Gastrocnemius medialis (tissue), 4 donors: ENCODE results near the gene SERPINE3. TPM values are rescaled to one million over a fixed set of nuclear protein-coding genes. Genes with fewer than 3 reads are reported as not detected.

Source experiments
- ATAC-seq, 2 donors: fragments of 150-250 bp; one replicate each; pipeline ENCODE4 v1.9.1; 2016
- DNase-seq, 2 donors: peaks; one replicate each; pipeline ENCODE4 v3.0.0-alpha.2; 2019
- H3K27ac ChIP-seq, 4 donors: fragments of 200-600 bp; sonication (generic); 1 replicate in 1 of 4; 2 replicates in 3 of 4; pipeline ENCODE4 v1.5.1; 2016 to 2018; ENCODE audit warnings: mild to moderate bottlenecking in 2 of 4, moderate library complexity in 1 of 4
- H3K27me3 ChIP-seq, 3 donors: fragments of 200-600 bp; sonication (generic) in 2 of 3; 1 replicate in 1 of 3; 2 replicates in 2 of 3; pipeline versions ENCODE4 v1.5.1 to v1.6.0; 2016 to 2019; ENCODE audit warnings: mild to moderate bottlenecking in 1 of 3, moderate library complexity in 1 of 3
- H3K36me3 ChIP-seq, 2 donors: fragments of 200-600 bp; sonication (generic) in 1 of 2; one replicate each; pipeline ENCODE4 v1.5.1; 2017 to 2018
- H3K4me1 ChIP-seq, 2 donors: fragments of 200-600 bp; sonication (generic) in 1 of 2; one replicate each; pipeline ENCODE4 v1.5.1; 2016 to 2017; ENCODE audit warnings: mild to moderate bottlenecking in 2 of 2
- H3K4me3 ChIP-seq, 4 donors: fragments of 200-600 bp; sonication (generic) in 3 of 4; 1 replicate in 1 of 4; 2 replicates in 3 of 4; pipeline ENCODE4 v1.5.1; 2016 to 2019; ENCODE audit warnings: mild to moderate bottlenecking in 2 of 4
- H3K9me3 ChIP-seq, 3 donors: fragments of 200-600 bp; sonication (generic) in 2 of 3; 1 replicate in 1 of 3; 2 replicates in 2 of 3; pipeline ENCODE4 v1.5.1; 2016 to 2019
- POLR2A ChIP-seq, 2 donors: fragments of 450-650 bp; IDR thresholded peaks; one replicate each; pipeline ENCODE4 v1.6.1; 2017; ENCODE audit warnings: antibody characterized with exemption in 2 of 2, mild to moderate bottlenecking in 2 of 2, moderate library complexity in 2 of 2
- in situ Hi-C, 4 donors: fragments of 200-750 bp; cut with MboI; loops; one replicate each; pipeline versions ENCODE4 v1.15.0 to v1.8.0; 2017; ENCODE audit warnings: low sequenced_read_pairs in 4 of 4
- intact Hi-C: fragments of 100-400 bp; cut with DNase I; formaldehyde crosslinking; loops from one replicate; pipeline ENCODE4 v1.15.1; 2023; ENCODE audit warnings: low total_unique reads
- total RNA-seq, 4 donors: library from RNA; depleted of rRNA; stranded (reverse); fragments of >200 nt; gene quantifications; one replicate each; pipeline versions ENCODE4 v1.1.0 to v1.2.3, GENCODE V29; 2016
- TF ChIP-seq, protein P1 (sequence below), 5 experiments: fragments of 450-650 bp in 3 of 5; fragments of 200-600 bp in 2 of 5; sonication (generic) in 2 of 5; IDR thresholded peaks in 4 of 5; conservative IDR thresholded peaks in 1 of 5; 1 replicate in 4 of 5; 2 replicates in 1 of 5; pipeline ENCODE4 v1.5.1; 2016 to 2019; ENCODE audit warnings: antibody characterized with exemption in 5 of 5, mild to moderate bottlenecking in 3 of 5, moderate library complexity in 3 of 5

The SERPINE3 gene
- total RNA-seq, 4 donors from 2014 or later = not detected

DNA sequence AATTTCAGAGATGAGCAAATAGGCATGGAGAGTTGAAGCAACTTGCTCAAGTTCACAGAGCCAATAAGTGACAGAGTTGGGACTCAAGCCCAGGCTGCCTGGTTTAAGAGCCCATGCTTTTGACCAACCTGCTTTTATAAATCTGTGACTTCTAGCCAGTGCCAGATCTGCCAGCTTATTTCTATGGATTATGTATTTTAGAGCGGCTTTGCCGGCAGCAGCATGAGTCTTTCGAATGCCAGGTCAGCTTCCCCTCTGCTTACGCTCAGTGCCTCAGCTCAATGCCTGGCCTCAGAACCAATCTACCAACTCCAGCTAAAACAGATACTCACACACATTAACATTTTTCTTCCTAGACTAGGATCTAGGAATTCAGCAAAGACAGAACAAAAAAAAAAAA, 2.3 kb downstream of the SERPINE3 start:
- no peak for ATAC-seq
- intact Hi-C loops (no loop called here), in situ Hi-C loops (no loop called here)
- H3K27me3 ChIP-seq = no peaks in the 10 kb centered on the region
- no peaks in the 10 kb centered on the region for H3K36me3 ChIP-seq
- no peak overlapping the region for H3K27ac ChIP-seq
- TF ChIP-seq, protein P1, sequence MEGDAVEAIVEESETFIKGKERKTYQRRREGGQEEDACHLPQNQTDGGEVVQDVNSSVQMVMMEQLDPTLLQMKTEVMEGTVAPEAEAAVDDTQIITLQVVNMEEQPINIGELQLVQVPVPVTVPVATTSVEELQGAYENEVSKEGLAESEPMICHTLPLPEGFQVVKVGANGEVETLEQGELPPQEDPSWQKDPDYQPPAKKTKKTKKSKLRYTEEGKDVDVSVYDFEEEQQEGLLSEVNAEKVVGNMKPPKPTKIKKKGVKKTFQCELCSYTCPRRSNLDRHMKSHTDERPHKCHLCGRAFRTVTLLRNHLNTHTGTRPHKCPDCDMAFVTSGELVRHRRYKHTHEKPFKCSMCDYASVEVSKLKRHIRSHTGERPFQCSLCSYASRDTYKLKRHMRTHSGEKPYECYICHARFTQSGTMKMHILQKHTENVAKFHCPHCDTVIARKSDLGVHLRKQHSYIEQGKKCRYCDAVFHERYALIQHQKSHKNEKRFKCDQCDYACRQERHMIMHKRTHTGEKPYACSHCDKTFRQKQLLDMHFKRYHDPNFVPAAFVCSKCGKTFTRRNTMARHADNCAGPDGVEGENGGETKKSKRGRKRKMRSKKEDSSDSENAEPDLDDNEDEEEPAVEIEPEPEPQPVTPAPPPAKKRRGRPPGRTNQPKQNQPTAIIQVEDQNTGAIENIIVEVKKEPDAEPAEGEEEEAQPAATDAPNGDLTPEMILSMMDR (IDR thresholded peaks at IDR 0.05 in 4 of 5, conservative IDR thresholded peaks at IDR 0.05 in 1 of 5) = no peak
- TF ChIP-seq POLR2A (IDR thresholded peaks at IDR 0.05) = no peak
- H3K9me3 ChIP-seq = no peaks in the 10 kb centered on the region
- H3K4me1 ChIP-seq = no peaks in the 10 kb centered on the region
- H3K4me3 ChIP-seq = no peak overlapping the region
- DNase-seq = no peak

DNA sequence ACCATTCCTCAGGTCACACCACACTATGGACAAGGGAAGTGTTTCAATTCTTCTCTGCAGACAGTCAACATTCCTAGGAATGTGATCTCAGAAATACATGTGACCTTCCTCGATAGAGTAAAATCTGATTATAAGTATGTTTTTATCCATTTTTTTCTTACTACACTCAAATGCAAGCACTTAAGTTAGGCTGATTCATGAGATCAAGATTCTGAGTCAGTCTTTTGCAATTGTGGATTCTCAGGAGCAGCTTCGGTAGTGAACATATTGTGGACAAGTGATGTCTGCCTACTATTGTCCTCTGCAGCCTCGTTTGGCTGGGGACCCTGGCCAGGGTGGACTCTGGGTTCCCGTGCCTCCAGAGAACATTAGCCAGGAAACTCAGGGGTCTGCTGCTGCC, 3.2 kb downstream of the SERPINE3 start:
- TF ChIP-seq POLR2A (IDR thresholded peaks at IDR 0.05) = no peak
- TF ChIP-seq, protein P1 (IDR thresholded peaks at IDR 0.05 in 4 of 5, conservative IDR thresholded peaks at IDR 0.05 in 1 of 5) = no peak
- no peaks in the 10 kb centered on the region for H3K4me1 ChIP-seq
- H3K27ac ChIP-seq = no peak overlapping the region
- DNase-seq = no peak
- H3K36me3 ChIP-seq = no peaks in the 10 kb centered on the region
- H3K27me3 ChIP-seq = no peaks in the 10 kb centered on the region
- H3K4me3 ChIP-seq = no peak overlapping the region
- no peaks in the 10 kb centered on the region for H3K9me3 ChIP-seq
- no peak for ATAC-seq
- in situ Hi-C loops = no loop called here
- intact Hi-C loops = no loop called here

DNA sequence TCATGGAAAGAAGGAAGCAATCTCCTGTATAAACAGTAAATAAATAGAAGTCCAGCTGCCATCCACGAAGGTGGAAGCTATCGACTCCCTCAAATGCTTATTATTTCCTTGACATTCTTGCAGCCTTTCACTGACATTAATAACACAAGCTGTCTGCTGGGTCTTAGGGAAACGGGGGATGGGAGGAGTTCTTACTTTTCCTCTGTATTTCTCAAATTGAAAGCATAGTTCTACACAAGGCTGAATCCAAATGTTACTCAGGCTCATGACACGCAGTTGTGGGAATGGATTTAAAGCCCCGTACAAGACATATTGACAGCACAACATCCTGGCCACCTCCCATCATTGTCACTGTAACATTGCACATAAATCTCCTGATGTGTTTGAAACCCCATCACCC, 4.0 kb downstream of the SERPINE3 start:
- no peak for TF ChIP-seq POLR2A (IDR thresholded peaks at IDR 0.05)
- TF ChIP-seq, protein P1 (IDR thresholded peaks at IDR 0.05 in 4 of 5, conservative IDR thresholded peaks at IDR 0.05 in 1 of 5) = no peak
- Histone ChIP-seq H3K36me3 (no peaks in the 10 kb centered on the region), H3K4me1 (no peaks in the 10 kb centered on the region), H3K4me3 (no peak overlapping the region), H3K9me3 (no peaks in the 10 kb centered on the region), H3K27ac (no peak overlapping the region), H3K27me3 (no peaks in the 10 kb centered on the region)
- in situ Hi-C loops = no loop called here
- intact Hi-C loops = no loop called here
- ATAC-seq = no peak
- no peak for DNase-seq

DNA sequence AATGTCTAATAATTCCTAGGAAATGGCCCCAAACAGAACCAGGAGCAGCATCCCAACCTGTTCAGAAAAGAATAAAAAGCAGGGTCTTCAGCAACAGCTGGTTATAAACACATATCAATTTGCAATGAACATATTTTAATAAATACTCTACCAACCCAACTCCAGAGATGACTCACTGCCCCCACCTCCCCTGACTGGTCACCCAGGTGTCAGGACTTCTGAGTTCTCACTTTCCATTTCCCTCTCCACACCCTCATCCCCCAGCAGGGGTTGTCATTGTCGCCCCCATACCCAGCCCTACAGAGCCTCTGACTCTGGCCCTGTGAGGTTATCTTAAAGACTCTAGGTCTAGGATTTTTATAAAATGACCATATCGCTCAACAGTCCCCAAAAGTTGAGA, 6.9 kb downstream of the SERPINE3 start:
- intact Hi-C loops = no loop called here
- ATAC-seq (no peak), DNase-seq (no peak)
- in situ Hi-C loops = no loop called here
- Histone ChIP-seq H3K4me3 (no peak overlapping the region), H3K9me3 (no peaks in the 10 kb centered on the region), H3K36me3 (no peaks in the 10 kb centered on the region), H3K27ac (no peak overlapping the region), H3K4me1 (no peaks in the 10 kb centered on the region), H3K27me3 (no peaks in the 10 kb centered on the region)
- TF ChIP-seq, protein P1 (IDR thresholded peaks at IDR 0.05 in 4 of 5, conservative IDR thresholded peaks at IDR 0.05 in 1 of 5) = no peak
- no peak for TF ChIP-seq POLR2A (IDR thresholded peaks at IDR 0.05)

DNA sequence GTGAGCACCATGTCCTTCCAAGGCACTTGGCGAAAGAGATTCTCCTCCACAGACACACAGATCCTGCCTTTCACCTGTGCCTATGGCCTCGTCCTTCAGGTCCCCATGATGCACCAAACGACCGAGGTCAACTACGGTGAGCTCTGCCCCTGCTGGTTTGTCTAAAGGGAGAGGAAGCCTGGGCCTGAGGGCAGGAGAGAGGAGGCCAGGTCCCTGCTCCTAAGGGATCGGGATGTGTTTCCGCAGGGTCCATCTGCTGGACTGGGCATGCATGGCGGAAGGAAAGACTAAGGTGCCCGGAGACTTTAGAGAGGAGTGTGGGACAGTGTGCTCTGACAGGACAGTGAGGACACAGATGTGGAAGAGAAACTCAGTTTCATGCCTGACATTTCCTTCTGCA, 7.6 kb downstream of the SERPINE3 start:
- in situ Hi-C loops = no loop called here

More for the DNA sequence above, 7.6 kb downstream of the SERPINE3 start:
- Histone ChIP-seq H3K27me3 (no peaks in the 10 kb centered on the region), H3K4me1 (no peaks in the 10 kb centered on the region), H3K4me3 (no peak overlapping the region), H3K9me3 (no peaks in the 10 kb centered on the region), H3K27ac (no peak overlapping the region), H3K36me3 (no peaks in the 10 kb centered on the region)
- no peak for ATAC-seq
- no peak for DNase-seq
- TF ChIP-seq, protein P1 (IDR thresholded peaks at IDR 0.05 in 4 of 5, conservative IDR thresholded peaks at IDR 0.05 in 1 of 5) = no peak
- no peak for TF ChIP-seq POLR2A (IDR thresholded peaks at IDR 0.05)
- intact Hi-C loops = no loop called here
